Ascending aorta (tissue), 2 donors: ENCODE measurements around the gene DGKQ. TPM values are rescaled to one million over a fixed set of nuclear protein-coding genes. Genes with fewer than 3 reads are reported as not detected.
"Not testable (repeated sequence)": the region's sequence is repeated elsewhere in the genome, so short reads cannot be mapped to it uniquely, and the experiment has no call there.

ENCODE experiments used
- DNase-seq, 2 donors: peaks; one replicate each; pipeline ENCODE4 v3.0.0-alpha.2; 2019; ENCODE audit warnings: low spot score in 2 of 2
- H3K27ac ChIP-seq, 2 donors: fragments of 200-600 bp; sonication (generic); one replicate each; pipeline ENCODE4 v1.5.1; 2016 to 2017; ENCODE audit warnings: mild to moderate bottlenecking in 1 of 2
- H3K27me3 ChIP-seq: fragments of 200-600 bp; sonication (generic); one replicate; pipeline ENCODE4 v1.5.1; 2017
- H3K36me3 ChIP-seq, 2 donors: fragments of 200-600 bp; sonication (generic); one replicate each; pipeline ENCODE4 v1.5.1; 2016
- H3K4me1 ChIP-seq, 2 donors: fragments of 200-600 bp; sonication (generic); one replicate each; pipeline ENCODE4 v1.5.1; 2016 to 2017; ENCODE audit warnings: mild to moderate bottlenecking in 1 of 2
- H3K4me3 ChIP-seq, 2 donors: fragments of 200-600 bp; sonication (generic); one replicate each; pipeline ENCODE4 v1.5.1; 2016 to 2017; ENCODE audit warnings: mild to moderate bottlenecking in 1 of 2
- H3K9me3 ChIP-seq, 2 donors: fragments of 200-600 bp; sonication (generic); one replicate each; pipeline ENCODE4 v1.5.1; 2016
- CTCF ChIP-seq, 3 experiments: fragments of 200-600 bp in 2 of 3; fragments of 450-650 bp in 1 of 3; sonication (generic) in 2 of 3; IDR thresholded peaks; one replicate each; pipeline ENCODE4 v1.5.1; 2016 to 2019; ENCODE audit warnings: antibody characterized with exemption in 3 of 3, mild to moderate bottlenecking in 1 of 3, moderate library complexity in 1 of 3
- intact Hi-C: fragments of 100-400 bp; cut with DNase I; formaldehyde crosslinking; loops from one replicate; pipeline ENCODE4 v1.15.1; 2023
- total RNA-seq: library from RNA; depleted of rRNA; stranded (reverse); fragments of >200 nt; gene quantifications from one replicate; pipeline ENCODE4 v1.1.0, GENCODE V29; 2016

DGKQ gene
- total RNA-seq, 1 donor from 2014 or later: 20.1 TPM

GRCh38 chr4:1002631-1003251 lies 29.4 kb upstream of the DGKQ start:
- Histone ChIP-seq H3K27me3 (peaks cover 43% of the 10 kb centered on the region), H3K27ac (no peak overlapping the region), H3K4me3 (peak overlapping the region; percentile 15 to 31), H3K4me1 (peaks cover 8 to 9% of the 10 kb centered on the region in 2 donors), H3K36me3 (no peaks in the 10 kb centered on the region), H3K9me3 (no peaks in the 10 kb centered on the region)
- no peak for TF ChIP-seq CTCF (IDR thresholded peaks at IDR 0.05)
- intact Hi-C loops: no loop called here
- no peak for DNase-seq

GRCh38 chr4:1002131-1002630 lies 28.8 kb upstream of the DGKQ start:
- intact Hi-C loops: no loop called here
- Histone ChIP-seq H3K4me3 (peak overlapping the region; percentile 0 to 7), H3K27ac (no peak overlapping the region), H3K27me3 (peaks cover 43% of the 10 kb centered on the region), H3K4me1 (peaks cover 8 to 9% of the 10 kb centered on the region in 2 donors), H3K36me3 (no peaks in the 10 kb centered on the region), H3K9me3 (no peaks in the 10 kb centered on the region)
- no peak for DNase-seq
- no peak for TF ChIP-seq CTCF (IDR thresholded peaks at IDR 0.05)

GRCh38 chr4:1001561-1002130 lies 28.3 kb upstream of the DGKQ start:
- intact Hi-C loops: no loop called here
- peaks cover 8 to 12% of the 10 kb centered on the region in 2 donors for H3K4me1 ChIP-seq
- no peak for TF ChIP-seq CTCF (IDR thresholded peaks at IDR 0.05)
- no peaks in the 10 kb centered on the region for H3K36me3 ChIP-seq
- H3K4me3 ChIP-seq: peak overlapping the region in 1 of 2 donors; percentile 0
- peaks cover 48% of the 10 kb centered on the region for H3K27me3 ChIP-seq
- no peak overlapping the region for H3K27ac ChIP-seq
- no peaks in the 10 kb centered on the region for H3K9me3 ChIP-seq
- DNase-seq: no peak

GRCh38 chr4:1000686-1001260 lies 27.4 kb upstream of the DGKQ start:
- no peak overlapping the region for H3K4me3 ChIP-seq
- H3K27ac ChIP-seq: no peak overlapping the region
- intact Hi-C loops: no loop called here
- DNase-seq: no peak
- no peaks in the 10 kb centered on the region for H3K9me3 ChIP-seq
- peaks cover 50% of the 10 kb centered on the region for H3K27me3 ChIP-seq
- TF ChIP-seq CTCF (IDR thresholded peaks at IDR 0.05): no peak
- H3K4me1 ChIP-seq: peaks cover 8 to 12% of the 10 kb centered on the region in 2 donors
- H3K36me3 ChIP-seq: no peaks in the 10 kb centered on the region

GRCh38 chr4:999882-1000425 lies 26.6 kb upstream of the DGKQ start:
- intact Hi-C loops: no loop called here
- no peak for TF ChIP-seq CTCF (IDR thresholded peaks at IDR 0.05)
- Histone ChIP-seq H3K36me3 (no peaks in the 10 kb centered on the region), H3K4me1 (peaks cover 8 to 12% of the 10 kb centered on the region in 2 donors), H3K27me3 (peaks cover 50% of the 10 kb centered on the region), H3K9me3 (no peaks in the 10 kb centered on the region), H3K27ac (no peak overlapping the region), H3K4me3 (no peak overlapping the region)
- no peak for DNase-seq

- H3K9me3 ChIP-seq, H3K4me3 ChIP-seq, intact Hi-C loops, H3K27ac ChIP-seq, DNase-seq, H3K36me3 ChIP-seq: not testable (repeated sequence)
- Histone ChIP-seq H3K27me3 (peaks cover 50% of the 10 kb centered on the region), H3K4me1 (peaks cover 8 to 12% of the 10 kb centered on the region in 2 donors)
These were observed 26.0 kb upstream of the DGKQ start for GRCh38 chr4:999240-999863.
